Body of pancreas (tissue), 4 donors: Measurements from ENCODE around the gene FNDC3B.

Source experiments
- CTCF ChIP-seq, 7 experiments: fragments of 450-650 bp in 4 of 7; fragments of 200-600 bp in 3 of 7; sonication (generic) in 3 of 7; IDR thresholded peaks; one replicate each; pipeline ENCODE4 v1.5.1; 2016 to 2019; ENCODE audit warnings: antibody characterized with exemption in 7 of 7
- POLR2A ChIP-seq, 3 donors: fragments of 450-650 bp; IDR thresholded peaks; one replicate each; pipeline ENCODE4 v1.6.1; 2016; ENCODE audit warnings: antibody characterized with exemption in 3 of 3, mild to moderate bottlenecking in 2 of 3

GRCh38 chr3:172352786-172353185 is 313.4 kb downstream of the FNDC3B start:
- TF ChIP-seq CTCF (IDR thresholded peaks at IDR 0.05), result no peak
- TF ChIP-seq POLR2A (IDR thresholded peaks at IDR 0.05), result no peak
